ENCODE results near the gene IGFBP6. TPM values are rescaled to one million over a fixed set of nuclear protein-coding genes. Genes with fewer than 3 reads are reported as not detected.
A peak's percentile ranks its signal among the peaks of the same experiment; 100 is the strongest.

The IGFBP6 gene
- total and polyA plus RNA-seq, 9 of the 15 experiments (the other 6 are each of a cell fraction or from before 2014, with no cell fraction given), result 0.15 to 1.4 (median 0.54) TPM

DNA sequence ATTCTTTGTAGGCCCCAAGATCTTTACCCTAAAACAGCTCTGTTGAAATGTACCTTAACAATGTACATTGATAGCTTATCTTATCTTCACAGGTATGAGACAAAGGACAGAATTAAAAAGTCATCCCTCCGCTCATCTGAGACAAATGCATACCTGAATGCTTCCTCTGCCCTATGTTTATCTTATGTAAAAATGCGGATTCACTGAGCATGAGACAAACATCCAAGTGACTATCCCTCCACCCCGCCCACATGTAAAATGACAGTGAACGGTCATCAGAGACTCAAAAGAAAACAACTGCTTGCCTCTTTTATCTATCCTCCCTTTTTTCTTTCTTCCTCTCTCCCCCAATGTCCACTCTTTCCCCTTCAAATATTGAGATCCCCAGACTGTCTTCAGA, 45.9 kb downstream of the IGFBP6 start (continued):
- TF ChIP-seq RBM15 (IDR thresholded peaks at IDR 0.05; ENCODE audit: insufficient read depth, low read length) (no peak), CBX1 (IDR thresholded peaks at IDR 0.05; ENCODE audit: low read depth) (no peak), ZFP36 (IDR thresholded peaks at IDR 0.05; ENCODE audit: low read depth, low read length, partially characterized antibody) (no peak), ZNF551 (CRISPR knock-in tag; IDR thresholded peaks at IDR 0.05) (no peak), MBD2 (IDR thresholded peaks at IDR 0.05; ENCODE audit: borderline replicate concordance, low read depth) (no peak), TARDBP (IDR thresholded peaks at IDR 0.05) (no peak), ESRRA (IDR thresholded peaks at IDR 0.05; ENCODE audit: borderline replicate concordance, low read depth) (no peak), EGR1 (conservative IDR thresholded peaks at IDR 0.05) (0 out of 2 replicates have a peak, but pooled peaks have one; percentile 20), ZNF589 (CRISPR knock-in tag; IDR thresholded peaks at IDR 0.05; ENCODE audit: low read depth) (no peak), SETDB1 (IDR thresholded peaks at IDR 0.05; ENCODE audit: low read length) (no peak)
- TF ChIP-seq, protein P1, sequence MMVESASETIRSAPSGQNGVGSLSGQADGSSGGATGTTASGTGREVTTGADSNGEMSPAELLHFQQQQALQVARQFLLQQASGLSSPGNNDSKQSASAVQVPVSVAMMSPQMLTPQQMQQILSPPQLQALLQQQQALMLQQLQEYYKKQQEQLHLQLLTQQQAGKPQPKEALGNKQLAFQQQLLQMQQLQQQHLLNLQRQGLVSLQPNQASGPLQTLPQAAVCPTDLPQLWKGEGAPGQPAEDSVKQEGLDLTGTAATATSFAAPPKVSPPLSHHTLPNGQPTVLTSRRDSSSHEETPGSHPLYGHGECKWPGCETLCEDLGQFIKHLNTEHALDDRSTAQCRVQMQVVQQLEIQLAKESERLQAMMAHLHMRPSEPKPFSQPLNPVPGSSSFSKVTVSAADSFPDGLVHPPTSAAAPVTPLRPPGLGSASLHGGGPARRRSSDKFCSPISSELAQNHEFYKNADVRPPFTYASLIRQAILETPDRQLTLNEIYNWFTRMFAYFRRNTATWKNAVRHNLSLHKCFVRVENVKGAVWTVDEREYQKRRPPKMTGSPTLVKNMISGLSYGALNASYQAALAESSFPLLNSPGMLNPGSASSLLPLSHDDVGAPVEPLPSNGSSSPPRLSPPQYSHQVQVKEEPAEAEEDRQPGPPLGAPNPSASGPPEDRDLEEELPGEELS (CRISPR knock-in tag; IDR thresholded peaks at IDR 0.05; ENCODE audit: borderline replicate concordance), result no peak
- TF ChIP-seq, protein P2, sequence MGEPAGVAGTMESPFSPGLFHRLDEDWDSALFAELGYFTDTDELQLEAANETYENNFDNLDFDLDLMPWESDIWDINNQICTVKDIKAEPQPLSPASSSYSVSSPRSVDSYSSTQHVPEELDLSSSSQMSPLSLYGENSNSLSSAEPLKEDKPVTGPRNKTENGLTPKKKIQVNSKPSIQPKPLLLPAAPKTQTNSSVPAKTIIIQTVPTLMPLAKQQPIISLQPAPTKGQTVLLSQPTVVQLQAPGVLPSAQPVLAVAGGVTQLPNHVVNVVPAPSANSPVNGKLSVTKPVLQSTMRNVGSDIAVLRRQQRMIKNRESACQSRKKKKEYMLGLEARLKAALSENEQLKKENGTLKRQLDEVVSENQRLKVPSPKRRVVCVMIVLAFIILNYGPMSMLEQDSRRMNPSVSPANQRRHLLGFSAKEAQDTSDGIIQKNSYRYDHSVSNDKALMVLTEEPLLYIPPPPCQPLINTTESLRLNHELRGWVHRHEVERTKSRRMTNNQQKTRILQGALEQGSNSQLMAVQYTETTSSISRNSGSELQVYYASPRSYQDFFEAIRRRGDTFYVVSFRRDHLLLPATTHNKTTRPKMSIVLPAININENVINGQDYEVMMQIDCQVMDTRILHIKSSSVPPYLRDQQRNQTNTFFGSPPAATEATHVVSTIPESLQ (CRISPR knock-in tag; IDR thresholded peaks at IDR 0.05), result no peak
- TF ChIP-seq, protein P3, sequence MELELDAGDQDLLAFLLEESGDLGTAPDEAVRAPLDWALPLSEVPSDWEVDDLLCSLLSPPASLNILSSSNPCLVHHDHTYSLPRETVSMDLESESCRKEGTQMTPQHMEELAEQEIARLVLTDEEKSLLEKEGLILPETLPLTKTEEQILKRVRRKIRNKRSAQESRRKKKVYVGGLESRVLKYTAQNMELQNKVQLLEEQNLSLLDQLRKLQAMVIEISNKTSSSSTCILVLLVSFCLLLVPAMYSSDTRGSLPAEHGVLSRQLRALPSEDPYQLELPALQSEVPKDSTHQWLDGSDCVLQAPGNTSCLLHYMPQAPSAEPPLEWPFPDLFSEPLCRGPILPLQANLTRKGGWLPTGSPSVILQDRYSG (tag; conservative IDR thresholded peaks at IDR 0.05; ENCODE audit: low read depth), result no peak
- TF ChIP-seq, protein P4, sequence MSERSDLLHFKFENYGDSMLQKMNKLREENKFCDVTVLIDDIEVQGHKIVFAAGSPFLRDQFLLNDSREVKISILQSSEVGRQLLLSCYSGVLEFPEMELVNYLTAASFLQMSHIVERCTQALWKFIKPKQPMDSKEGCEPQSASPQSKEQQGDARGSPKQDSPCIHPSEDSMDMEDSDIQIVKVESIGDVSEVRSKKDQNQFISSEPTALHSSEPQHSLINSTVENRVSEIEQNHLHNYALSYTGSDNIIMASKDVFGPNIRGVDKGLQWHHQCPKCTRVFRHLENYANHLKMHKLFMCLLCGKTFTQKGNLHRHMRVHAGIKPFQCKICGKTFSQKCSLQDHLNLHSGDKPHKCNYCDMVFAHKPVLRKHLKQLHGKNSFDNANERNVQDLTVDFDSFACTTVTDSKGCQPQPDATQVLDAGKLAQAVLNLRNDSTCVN (CRISPR knock-in tag; IDR thresholded peaks at IDR 0.05), result no peak
- TF ChIP-seq, protein P5, sequence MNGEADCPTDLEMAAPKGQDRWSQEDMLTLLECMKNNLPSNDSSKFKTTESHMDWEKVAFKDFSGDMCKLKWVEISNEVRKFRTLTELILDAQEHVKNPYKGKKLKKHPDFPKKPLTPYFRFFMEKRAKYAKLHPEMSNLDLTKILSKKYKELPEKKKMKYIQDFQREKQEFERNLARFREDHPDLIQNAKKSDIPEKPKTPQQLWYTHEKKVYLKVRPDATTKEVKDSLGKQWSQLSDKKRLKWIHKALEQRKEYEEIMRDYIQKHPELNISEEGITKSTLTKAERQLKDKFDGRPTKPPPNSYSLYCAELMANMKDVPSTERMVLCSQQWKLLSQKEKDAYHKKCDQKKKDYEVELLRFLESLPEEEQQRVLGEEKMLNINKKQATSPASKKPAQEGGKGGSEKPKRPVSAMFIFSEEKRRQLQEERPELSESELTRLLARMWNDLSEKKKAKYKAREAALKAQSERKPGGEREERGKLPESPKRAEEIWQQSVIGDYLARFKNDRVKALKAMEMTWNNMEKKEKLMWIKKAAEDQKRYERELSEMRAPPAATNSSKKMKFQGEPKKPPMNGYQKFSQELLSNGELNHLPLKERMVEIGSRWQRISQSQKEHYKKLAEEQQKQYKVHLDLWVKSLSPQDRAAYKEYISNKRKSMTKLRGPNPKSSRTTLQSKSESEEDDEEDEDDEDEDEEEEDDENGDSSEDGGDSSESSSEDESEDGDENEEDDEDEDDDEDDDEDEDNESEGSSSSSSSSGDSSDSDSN (IDR thresholded peaks at IDR 0.05; ENCODE audit: borderline replicate concordance in 1 of 2, low read depth in 2 of 2, low read length in 2 of 2), result no peak
